SHP77 (cell line): ENCODE measurements around the gene GAS7.

Source experiments
- DNase-seq, 2 experiments: peaks; one replicate each; lab custom pipeline; 2025; lab: John Stamatoyannopoulos, UW

GAS7 gene

DNA sequence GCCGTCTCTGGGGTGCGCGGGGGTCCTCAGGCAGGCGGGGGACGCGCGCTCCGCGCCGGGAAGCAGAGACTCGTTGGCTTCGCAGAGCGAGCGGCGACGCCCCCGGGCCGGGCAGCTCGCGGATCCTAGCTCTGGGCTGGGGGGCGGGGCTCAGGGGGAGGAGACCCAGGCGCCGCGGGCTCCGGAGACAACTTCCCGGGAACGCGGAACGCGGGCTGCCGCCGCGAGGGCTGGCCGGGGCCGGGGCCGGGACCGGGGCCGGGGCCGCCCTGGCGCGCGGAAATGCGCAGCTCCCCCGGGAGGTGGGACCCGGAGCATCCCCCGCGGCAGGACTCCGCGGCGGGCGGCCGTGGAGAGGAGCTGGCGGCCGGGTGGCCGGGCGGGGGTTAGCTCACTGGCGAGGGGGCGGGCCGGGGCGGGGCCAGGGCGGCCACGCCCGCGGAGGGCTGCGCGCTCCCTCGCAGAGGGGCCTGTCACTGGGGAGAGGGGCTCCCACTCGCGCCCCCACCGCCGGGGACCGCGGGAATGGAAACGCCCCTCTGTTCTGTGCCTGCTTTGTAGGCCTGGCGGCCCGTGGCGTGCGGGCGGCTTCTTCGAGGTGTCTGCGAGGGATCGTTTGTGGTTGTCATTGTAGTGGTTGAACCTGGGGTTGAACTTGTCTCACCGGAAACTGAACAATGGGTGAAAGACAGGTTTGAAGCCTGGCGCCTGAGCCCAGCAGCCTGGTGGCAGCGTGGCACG, at the start of gene GAS7:
GAS7 (minus strand) TSS at position 98 of the 741 bp plus-strand sequence.
- DNase-seq = no peak

DNA sequence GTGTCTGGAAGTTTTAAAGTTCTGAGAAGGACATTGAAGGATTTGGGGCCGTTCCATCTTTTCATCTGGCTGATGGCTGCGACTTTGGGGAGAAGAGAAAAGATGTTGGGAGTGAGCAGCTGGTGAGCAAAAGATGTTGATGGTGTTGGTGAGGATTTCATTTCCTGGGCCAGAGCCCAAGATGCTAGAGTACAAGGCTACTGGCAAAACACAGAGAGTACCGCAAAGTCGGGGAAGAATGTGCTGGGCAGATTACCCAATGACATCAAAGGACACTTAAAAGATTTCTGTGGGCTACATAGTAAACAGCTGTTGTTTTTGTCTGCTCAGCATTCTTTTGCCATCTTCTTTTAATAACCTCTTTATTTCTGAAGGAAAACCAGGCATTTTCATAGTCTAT, 49.4 kb upstream of the GAS7 start:
- no peak for DNase-seq

- DNase-seq = no peak
Observed at GRCh38 chr17:10243883-10244844, 45.8 kb upstream of the GAS7 start.

DNA sequence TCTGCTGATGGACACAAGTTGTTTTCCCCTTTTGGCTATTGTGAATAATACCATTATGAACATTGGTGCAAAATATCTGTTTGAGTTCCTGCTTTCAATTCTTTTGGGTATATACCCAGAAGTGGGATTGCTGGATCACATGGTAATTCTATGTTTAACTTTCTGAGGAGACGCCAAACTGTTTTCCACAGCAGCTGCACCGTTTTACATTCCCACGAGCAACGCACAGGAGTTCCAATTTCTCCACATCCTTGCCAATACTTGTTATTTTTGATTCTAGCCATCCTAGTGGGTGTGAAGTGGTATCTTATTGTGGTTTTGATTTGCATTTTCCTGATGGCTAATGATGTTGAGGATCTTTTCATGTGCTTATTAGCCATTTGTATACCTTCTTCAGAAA, 43.4 kb upstream of the GAS7 start:
- no peak for DNase-seq

DNA sequence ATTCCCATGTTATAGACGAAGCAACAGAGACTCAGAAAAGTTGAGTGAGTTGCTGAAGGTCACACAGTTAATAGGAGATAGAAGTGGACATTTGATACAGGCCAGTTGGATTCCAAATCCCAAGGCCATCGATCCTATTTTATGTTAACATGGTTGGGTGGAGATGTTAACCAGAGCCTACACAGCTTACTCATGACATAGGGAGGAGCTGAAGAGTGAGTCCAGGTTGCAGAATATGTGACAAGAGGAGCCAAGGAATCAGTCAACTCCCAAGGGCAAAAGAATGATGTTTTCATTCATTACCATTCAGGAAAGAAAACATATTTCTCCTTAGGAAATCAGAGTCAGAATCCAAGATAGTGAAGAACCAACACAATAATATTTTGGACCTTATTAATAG, 40.3 kb upstream of the GAS7 start:
- no peak for DNase-seq

DNA sequence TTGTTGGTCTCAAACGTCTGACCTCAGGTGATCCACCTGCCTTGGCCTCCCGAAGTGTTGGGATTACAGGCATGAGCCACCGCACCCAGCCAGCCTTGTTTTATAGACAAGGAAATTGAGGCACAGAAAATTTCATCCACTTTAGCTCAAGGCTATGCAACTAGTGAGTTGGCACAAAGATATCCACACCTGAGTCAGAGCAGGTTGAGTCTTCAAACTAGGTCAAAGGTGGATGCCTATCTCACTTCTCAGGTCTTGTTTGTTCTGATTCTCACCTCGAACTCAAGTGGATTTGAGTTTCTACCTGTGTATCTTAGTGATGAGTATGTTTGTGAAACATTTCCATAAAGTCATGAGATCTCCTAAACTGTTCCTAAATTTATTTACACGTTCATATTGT, 35.6 kb upstream of the GAS7 start:
- DNase-seq = no peak

- no peak for DNase-seq
Observed at GRCh38 chr17:10233161-10233560, 34.8 kb upstream of the GAS7 start.

DNA sequence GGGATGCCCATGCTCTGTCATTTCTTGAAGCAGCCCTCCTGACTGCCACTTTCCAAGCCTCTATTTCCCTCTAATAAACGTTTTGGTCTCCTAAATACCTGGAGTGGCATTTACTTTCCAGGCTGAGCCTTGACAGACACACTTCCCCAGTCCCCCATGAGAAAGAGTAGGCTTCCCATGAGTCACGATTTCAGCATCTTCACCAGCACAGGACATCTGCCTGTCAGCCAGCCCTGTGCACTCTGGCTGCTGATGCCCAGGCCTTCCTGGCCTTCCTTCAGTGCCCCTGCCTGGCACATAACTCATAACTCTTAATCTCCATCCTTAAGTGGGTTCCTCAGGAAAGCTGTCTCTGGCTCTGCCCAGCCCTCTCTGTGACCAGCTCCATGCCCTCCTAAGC, 30.8 kb upstream of the GAS7 start:
- no peak for DNase-seq

GRCh38 chr17:10226930-10227695, 28.7 kb upstream of the GAS7 start:
- DNase-seq = peak; percentile 11

DNA sequence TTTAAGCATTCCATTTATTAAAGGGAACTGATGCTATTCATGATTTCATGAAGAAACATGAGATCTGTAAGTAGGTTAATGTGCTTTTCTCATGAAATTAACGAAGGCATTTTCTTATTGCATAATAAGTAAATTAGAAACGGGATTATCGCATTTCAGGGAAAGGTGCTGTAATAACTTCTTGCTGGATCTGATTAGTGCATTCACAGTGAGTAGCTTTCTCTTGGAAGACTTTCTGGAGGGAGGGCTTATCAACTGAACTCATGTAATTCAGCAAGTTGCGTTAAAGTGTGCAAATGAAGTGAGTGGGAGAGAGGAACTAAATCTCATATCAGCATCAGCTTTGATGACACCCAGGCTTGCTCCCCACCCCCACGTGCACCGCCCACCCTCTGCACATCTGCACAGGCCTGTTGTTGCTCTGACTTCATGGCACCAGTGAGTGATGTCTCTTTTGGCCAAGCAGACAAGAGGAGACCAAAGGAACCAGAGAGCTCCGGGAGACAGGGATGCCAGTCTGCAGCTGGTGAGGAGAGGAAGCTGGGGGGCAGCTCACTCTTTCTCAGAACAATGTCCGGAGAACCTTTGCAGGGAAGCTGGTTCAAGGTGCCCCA, 26.3 kb upstream of the GAS7 start:
- DNase-seq = no peak

- DNase-seq = no peak
Observed at GRCh38 chr17:10219193-10219592, 20.8 kb upstream of the GAS7 start.

- DNase-seq = no peak
Observed at GRCh38 chr17:10217916-10218315, 19.5 kb upstream of the GAS7 start.

GRCh38 chr17:10216213-10216938, 18.0 kb upstream of the GAS7 start:
- DNase-seq = no peak

- DNase-seq = no peak
Observed at GRCh38 chr17:10215286-10215685, 16.9 kb upstream of the GAS7 start.

DNA sequence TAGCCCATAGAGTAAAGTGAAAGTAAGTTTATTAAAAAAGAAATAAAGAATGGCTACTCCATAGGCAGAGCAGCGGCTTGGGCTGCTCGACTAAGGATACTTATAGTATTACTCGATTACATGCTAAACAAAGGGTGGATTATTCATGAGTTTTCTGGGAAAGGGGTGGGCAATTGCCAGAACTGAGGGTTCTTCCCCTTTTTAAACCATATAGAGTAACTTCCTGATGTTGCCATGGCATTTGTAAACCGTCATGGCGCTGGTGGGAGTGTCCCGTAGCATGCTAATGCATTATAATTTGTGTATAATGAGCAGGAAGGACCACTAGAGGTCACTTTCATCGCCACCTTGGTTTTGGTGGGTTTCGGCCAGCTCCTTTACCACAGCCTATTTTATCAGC, 13.3 kb upstream of the GAS7 start:
- no peak for DNase-seq

DNA sequence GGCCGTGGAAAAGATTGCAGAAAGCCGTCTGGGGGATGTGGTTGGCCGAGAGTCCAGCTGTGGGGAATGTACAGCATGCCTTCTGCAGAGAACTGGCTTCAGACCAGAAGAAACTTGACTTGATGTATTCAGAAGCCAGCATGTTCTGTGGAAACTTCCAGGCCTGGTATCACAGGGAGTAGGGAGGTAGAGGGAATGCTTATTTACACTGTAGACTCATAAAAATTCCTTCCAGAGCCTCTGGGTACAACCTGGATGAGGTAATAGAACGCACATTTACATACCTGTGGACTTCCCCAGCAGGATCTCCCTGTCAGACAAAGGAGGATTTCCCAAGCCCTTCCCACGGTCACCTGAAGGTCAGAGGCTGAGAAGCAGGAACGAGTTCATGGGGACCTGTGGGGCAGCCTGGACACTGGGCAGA, 11.8 kb upstream of the GAS7 start:
- no peak for DNase-seq

- DNase-seq = no peak
Observed at GRCh38 chr17:10208604-10209193, 10.3 kb upstream of the GAS7 start.

DNA sequence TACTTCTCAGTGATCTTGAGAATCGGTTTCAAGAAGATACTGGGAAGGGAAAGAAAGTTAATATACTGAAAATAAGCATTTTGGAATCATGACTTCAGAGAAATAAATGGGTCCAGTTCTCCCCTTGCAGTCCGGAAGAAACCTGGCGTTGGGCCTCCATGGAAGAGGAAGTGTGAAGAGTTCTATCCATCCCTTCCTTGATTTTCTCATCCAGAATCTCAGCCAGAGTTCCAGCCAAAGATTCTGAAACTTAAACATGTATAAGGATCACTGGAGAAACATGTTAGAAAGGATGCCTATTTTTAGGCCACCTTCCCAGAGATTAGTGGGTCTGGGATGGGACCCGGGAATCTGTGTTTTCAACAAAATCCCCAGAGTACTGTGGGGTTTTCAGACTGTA, 8.7 kb upstream of the GAS7 start:
- DNase-seq = no peak

DNA sequence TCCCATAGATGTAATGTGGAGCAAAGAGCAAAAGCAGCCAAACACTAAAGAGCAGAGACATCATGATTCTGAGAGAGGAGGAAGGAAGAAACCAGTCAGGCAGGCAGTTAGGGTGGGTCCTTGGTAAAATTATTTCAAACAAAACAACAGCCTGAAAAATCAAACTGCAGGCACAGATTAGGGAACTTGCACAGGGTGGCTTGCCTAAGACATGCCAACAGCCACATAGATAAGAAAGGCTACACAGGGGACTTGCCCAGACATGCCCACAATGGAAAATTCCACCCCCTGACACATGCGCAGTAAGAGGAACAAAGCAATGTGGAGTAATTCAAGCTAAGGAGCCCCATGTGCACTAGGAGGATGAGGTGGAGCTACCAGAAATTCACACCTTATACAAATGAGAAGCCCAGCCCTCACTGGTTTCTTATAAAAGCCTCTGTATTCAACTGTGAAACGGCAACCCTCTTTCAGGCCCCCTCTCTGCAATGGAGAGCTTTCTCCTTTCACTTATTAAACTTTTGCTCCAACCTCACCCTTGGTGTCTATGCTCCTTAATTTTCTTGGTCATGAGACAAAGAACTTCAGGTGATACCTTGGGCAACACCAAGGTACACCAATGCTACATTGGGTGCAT, 7.3 kb upstream of the GAS7 start:
- DNase-seq = no peak

GRCh38 chr17:10201680-10202079, 3.3 kb upstream of the GAS7 start:
- DNase-seq = no peak
